B cell (primary cell): ENCODE data around the gene THUMPD2. TPM values are rescaled to one million over a fixed set of nuclear protein-coding genes. Genes with fewer than 3 reads are reported as not detected.

ENCODE experiments used
- ATAC-seq: fragments of 200-7000 bp; cut with Tn5 transposase; one replicate; pipeline ENCODE4 v1.10.0; 2021; ENCODE audit warnings: low read depth, mild to moderate bottlenecking, moderate number of reproducible peaks, moderate library complexity
- CTCF ChIA-PET: fragments of 350-600 bp; sonication (Branson Sonifier 250); formaldehyde crosslinking; loops from one replicate; lab custom pipeline; 2021; ENCODE audit warnings: antibody characterized with exemption, inconsistent platforms; lab: Charles Lee
- POLR2A ChIA-PET: fragments of 350-600 bp; sonication (Branson Sonifier 250); formaldehyde crosslinking; loops from one replicate; lab custom pipeline; 2021; ENCODE audit warnings: antibody characterized with exemption; lab: Charles Lee
- DNase-seq: peaks from one replicate; pipeline ENCODE4 v3.0.0; 2013
- H2AFZ ChIP-seq: 2 replicates; pipeline ENCODE4 v1.6.1; 2012; ENCODE audit warnings: mild to moderate bottlenecking, low read depth, low read length; ENCODE audit not compliant: insufficient read depth, poor library complexity, severe bottlenecking
- H3K27ac ChIP-seq, 2 donors: 1 replicate in 1 of 2; 2 replicates in 1 of 2; pipeline ENCODE4 v1.5.1; 2012 to 2013; ENCODE audit warnings: low read length in 2 of 2, mild to moderate bottlenecking in 2 of 2, moderate library complexity in 1 of 2
- H3K27me3 ChIP-seq, 4 experiments: fragments of 200-600 bp in 1 of 4; sonication (generic) in 1 of 4; replicated peaks in 1 of 4; 1 replicate in 2 of 4; 2 replicates in 2 of 4; pipeline versions ENCODE4 v1.6.1 to v1.7.0; 2013 to 2016; ENCODE audit warnings: low read length in 3 of 4, mild to moderate bottlenecking in 2 of 4, mixed read lengths in 1 of 4, moderate library complexity in 1 of 4; ENCODE audit not compliant: insufficient read depth in 4 of 4, control insufficient read depth in 3 of 4; ENCODE audit errors: control extremely low read depth in 1 of 4
- H3K36me3 ChIP-seq, 2 experiments: replicated peaks in 1 of 2; 1 replicate in 1 of 2; 2 replicates in 1 of 2; pipeline versions ENCODE4 v1.6.1 to v1.7.1; 2013; ENCODE audit warnings: low read length in 1 of 2; ENCODE audit not compliant: insufficient read depth in 2 of 2, control insufficient read depth in 1 of 2; ENCODE audit errors: control extremely low read depth in 1 of 2, extremely low read depth in 1 of 2
- H3K4me1 ChIP-seq, 2 donors: fragments of 200-600 bp in 1 of 2; sonication (generic) in 1 of 2; 1 replicate in 1 of 2; 2 replicates in 1 of 2; pipeline versions ENCODE4 v1.5.1 to v1.6.1; 2013 to 2017; ENCODE audit warnings: low read length in 2 of 2; ENCODE audit not compliant: control insufficient read depth in 2 of 2, insufficient read depth in 2 of 2
- H3K4me2 ChIP-seq: replicated peaks from 2 replicates; pipeline ENCODE3; 2012; ENCODE audit warnings: mild to moderate bottlenecking, low read depth, low read length; ENCODE audit not compliant: poor library complexity, severe bottlenecking
- H3K4me3 ChIP-seq, 5 experiments: fragments of 200-600 bp in 1 of 5; sonication (generic) in 1 of 5; 1 replicate in 3 of 5; 2 replicates in 2 of 5; pipeline versions ENCODE4 v1.5.1 to v1.7.0; 2011 to 2016; ENCODE audit warnings: low read length in 4 of 5, mild to moderate bottlenecking in 4 of 5, low read depth in 2 of 5, control low read depth in 1 of 5, moderate library complexity in 1 of 5; ENCODE audit not compliant: insufficient read depth in 1 of 5; ENCODE audit errors: control extremely low read depth in 1 of 5, extremely low read depth in 1 of 5
- H3K79me2 ChIP-seq: fragments of 200-600 bp; sonication (generic); one replicate; pipeline ENCODE4 v1.6.0; 2016; ENCODE audit warnings: low read length; ENCODE audit not compliant: control insufficient read depth, insufficient read depth
- H3K9ac ChIP-seq: fragments of 200-600 bp; sonication (generic); 2 replicates; pipeline ENCODE4 v1.6.1; 2017; ENCODE audit warnings: mild to moderate bottlenecking, low read length, moderate library complexity
- H3K9me3 ChIP-seq, 3 donors: one replicate each; pipeline versions ENCODE4 v1.6.1 to v1.7.1; 2013; ENCODE audit warnings: low read length in 2 of 3; ENCODE audit not compliant: control insufficient read depth in 2 of 3, insufficient read depth in 1 of 3; ENCODE audit errors: control extremely low read depth in 1 of 3
- H4K20me1 ChIP-seq: 2 replicates; pipeline ENCODE4 v1.6.0; 2012; ENCODE audit warnings: mild to moderate bottlenecking, low read length; ENCODE audit not compliant: insufficient read depth, control insufficient read depth, poor library complexity, severe bottlenecking
- H3K27ac Mint-ChIP-seq: one replicate; pipeline ENCODE4 v1.8.0; 2021; ENCODE audit warnings: mixed read lengths
- H3K27me3 Mint-ChIP-seq: one replicate; pipeline ENCODE4 v1.8.0; 2021; ENCODE audit warnings: mixed read lengths
- H3K4me1 Mint-ChIP-seq: one replicate; pipeline ENCODE4 v1.8.0; 2021; ENCODE audit warnings: mixed read lengths
- H3K4me3 Mint-ChIP-seq: one replicate; pipeline ENCODE4 v1.8.0; 2021; ENCODE audit warnings: mixed read lengths
- H3K9me3 Mint-ChIP-seq: one replicate; pipeline ENCODE4 v1.8.0; 2022; ENCODE audit warnings: mixed read lengths; ENCODE audit not compliant: insufficient read depth
- CTCF ChIP-seq: fragments of 200-600 bp; IDR thresholded peaks from one replicate; pipeline ENCODE4 v1.8.0; 2022; ENCODE audit warnings: antibody characterized with exemption, mild to moderate bottlenecking
- EZH2 ChIP-seq: IDR thresholded peaks from 2 replicates; pipeline ENCODE4 v1.6.1; 2012; ENCODE audit warnings: borderline replicate concordance, low read depth, mild to moderate bottlenecking, moderate library complexity, low read length; ENCODE audit not compliant: insufficient read depth, poor library complexity, severe bottlenecking
- WGBS: methylation state at CpG from one replicate; pipeline ENCODE4 v1.1.5; 2013; ENCODE audit warnings: missing lambda C conversion rate; ENCODE audit not compliant: insufficient coverage; 5-methylcytosine and 5-hydroxymethylcytosine counted together
- intact Hi-C: fragments of 100-400 bp; cut with micrococcal nuclease; formaldehyde crosslinking; loops from one replicate; pipeline ENCODE4 v1.10.0; 2022
- polyA plus RNA-seq: library from polyadenylated mRNA; depleted of rRNA; stranded (reverse); fragments of >200 nt; gene quantifications from 2 replicates; pipeline ENCODE4 v1.2.3, GENCODE V29; 2012
- total RNA-seq, 2 donors: library from RNA; stranded (reverse); fragments of 120-200 nt in 1 of 2; gene quantifications; 1 replicate in 1 of 2; 2 replicates in 1 of 2; pipeline versions ENCODE4 v1.2.3 to v1.2.4, GENCODE V29; 2013 to 2022

Gene THUMPD2
- total and polyA plus RNA-seq, 2 donors (not counting 1 experiment from before 2014, with no cell fraction given): 11.0 to 14.8 TPM

- Histone ChIP-seq H3K27me3 (no peaks in the 10 kb centered on the region), H3K27ac (no peak overlapping the region)
- TF ChIP-seq CTCF (no peak), EZH2 (no peak)
These were observed 60.6 kb downstream of the THUMPD2 start for GRCh38 chr2:39718483-39718882.

GRCh38 chr2:39717067-39717466 lies 62.0 kb downstream of the THUMPD2 start:
- Mint-ChIP-seq H3K27ac (no peak overlapping the region), H3K9me3 (no peaks in the 10 kb centered on the region), H3K4me1 (no peaks in the 10 kb centered on the region), H3K4me3 (no peak overlapping the region), H3K27me3 (peaks cover 15% of the 10 kb centered on the region)
- no peaks in the 10 kb centered on the region for H3K79me2 ChIP-seq
- H2AFZ ChIP-seq: no peak overlapping the region
- ChIA-PET POLR2A (no interaction called here), CTCF (interaction anchor here (5.8 kb wide), 1 partner anchor 13 kb away, joined by 26 read pairs; no protein-coding TSS in a partner anchor)
- no peak overlapping the region for H3K27ac ChIP-seq
- WGBS: 96% methylated on average over 10 of the region's 12 CpGs
- H3K4me3 ChIP-seq: no peak overlapping the region
- no peak for TF ChIP-seq CTCF
- no peak for TF ChIP-seq EZH2
- H4K20me1 ChIP-seq: no peaks in the 10 kb centered on the region
- no peak overlapping the region for H3K4me2 ChIP-seq
- no peaks in the 10 kb centered on the region for H3K36me3 ChIP-seq
- H3K27me3 ChIP-seq: no peaks in the 10 kb centered on the region
- no peaks in the 10 kb centered on the region for H3K4me1 ChIP-seq
- intact Hi-C loops: no loop called here
- H3K9me3 ChIP-seq: no peaks in the 10 kb centered on the region
- no peak overlapping the region for H3K9ac ChIP-seq
- ATAC-seq (no peak), DNase-seq (no peak)

More at GRCh38 chr2:39718483-39718882, 60.6 kb downstream of the THUMPD2 start:
- ATAC-seq (no peak), DNase-seq (no peak)
- no peak overlapping the region for H2AFZ ChIP-seq
- no peak overlapping the region for H3K9ac ChIP-seq
- intact Hi-C loops: no loop called here
- no peaks in the 10 kb centered on the region for H4K20me1 ChIP-seq
- Mint-ChIP-seq H3K4me3 (no peak overlapping the region), H3K27ac (no peak overlapping the region), H3K4me1 (no peaks in the 10 kb centered on the region), H3K27me3 (peaks cover 16% of the 10 kb centered on the region), H3K9me3 (no peaks in the 10 kb centered on the region)
- no peaks in the 10 kb centered on the region for H3K9me3 ChIP-seq
- H3K4me3 ChIP-seq: no peak overlapping the region
- no peaks in the 10 kb centered on the region for H3K4me1 ChIP-seq
- ChIA-PET CTCF (interaction anchor here (1.4 kb wide), 1 partner anchor 12 kb away, joined by 5 read pairs; no protein-coding TSS in a partner anchor), POLR2A (no interaction called here)
- H3K36me3 ChIP-seq: no peaks in the 10 kb centered on the region
- no CpG with 5 or more reads among the region's 9 CpGs for WGBS
- no peak overlapping the region for H3K4me2 ChIP-seq
- H3K79me2 ChIP-seq: no peaks in the 10 kb centered on the region
